Liver (tissue), 9 donors: ENCODE measurements around the gene CELF4. TPM values are rescaled to one million over a fixed set of nuclear protein-coding genes. Genes with fewer than 3 reads are reported as not detected.

Source experiments
- DNase-seq: peaks from one replicate; pipeline ENCODE4 v3.0.0-alpha.2; 2017; ENCODE audit warnings: low spot score
- H3K27ac ChIP-seq, 2 donors: one replicate each; pipeline ENCODE4 v1.7.0; 2013; ENCODE audit warnings: inconsistent platforms in 2 of 2, low read length in 2 of 2, control low read depth in 1 of 2, low read depth in 1 of 2, mild to moderate bottlenecking in 1 of 2
- H3K27me3 ChIP-seq, 4 donors: one replicate each; pipeline versions ENCODE4 v1.6.1 to v1.7.0; 2013; ENCODE audit warnings: low read length in 3 of 4, inconsistent platforms in 1 of 4, mild to moderate bottlenecking in 1 of 4, moderate library complexity in 1 of 4; ENCODE audit not compliant: control insufficient read depth in 4 of 4, insufficient read depth in 4 of 4
- H3K36me3 ChIP-seq, 4 donors: one replicate each; pipeline versions ENCODE4 v1.6.1 to v1.7.0; 2013; ENCODE audit warnings: low read length in 3 of 4, mild to moderate bottlenecking in 3 of 4, low read depth in 1 of 4, moderate library complexity in 1 of 4; ENCODE audit not compliant: control insufficient read depth in 4 of 4, insufficient read depth in 3 of 4
- H3K4me1 ChIP-seq, 4 donors: one replicate each; pipeline versions ENCODE4 v1.6.1 to v1.7.0; 2013; ENCODE audit warnings: low read length in 3 of 4, mild to moderate bottlenecking in 3 of 4, moderate library complexity in 1 of 4; ENCODE audit not compliant: control insufficient read depth in 4 of 4, insufficient read depth in 4 of 4
- H3K4me3 ChIP-seq, 3 donors: one replicate each; pipeline versions ENCODE4 v1.6.1 to v1.7.0; 2013; ENCODE audit warnings: low read length in 3 of 3, control low read depth in 1 of 3, low read depth in 1 of 3, mild to moderate bottlenecking in 1 of 3
- H3K9ac ChIP-seq, 2 donors: one replicate each; pipeline ENCODE4 v1.7.0; 2013; ENCODE audit warnings: low read length in 2 of 2, mild to moderate bottlenecking in 2 of 2, moderate library complexity in 2 of 2, control low read depth in 1 of 2, low read depth in 1 of 2
- H3K9me3 ChIP-seq, 4 donors: one replicate each; pipeline versions ENCODE4 v1.6.1 to v1.7.0; 2013; ENCODE audit warnings: low read length in 3 of 4; ENCODE audit not compliant: control insufficient read depth in 4 of 4
- EGR1 ChIP-seq, 2 donors: IDR thresholded peaks; 2 replicates each; pipeline ENCODE4 v1.6.1; 2016 to 2018; ENCODE audit warnings: antibody characterized with exemption in 2 of 2, low read depth in 2 of 2
- FOXA1 ChIP-seq: IDR thresholded peaks from 2 replicates; pipeline ENCODE4 v1.6.1; 2016; ENCODE audit warnings: antibody characterized with exemption
- FOXA2 ChIP-seq: IDR thresholded peaks from 2 replicates; pipeline ENCODE4 v1.6.1; 2016; ENCODE audit warnings: antibody characterized with exemption
- GABPA ChIP-seq, 2 donors: IDR thresholded peaks in 1 of 2; conservative IDR thresholded peaks in 1 of 2; 2 replicates each; pipeline ENCODE4 v1.6.1; 2016; ENCODE audit warnings: antibody characterized with exemption in 2 of 2, mild to moderate bottlenecking in 1 of 2, moderate library complexity in 1 of 2
- HNF4A ChIP-seq, 2 donors: conservative IDR thresholded peaks; 2 replicates each; pipeline ENCODE4 v1.6.1; 2016; ENCODE audit warnings: antibody characterized with exemption in 2 of 2, mild to moderate bottlenecking in 2 of 2
- HNF4G ChIP-seq: IDR thresholded peaks from 2 replicates; pipeline ENCODE4 v1.6.1; 2016; ENCODE audit warnings: antibody characterized with exemption
- JUND ChIP-seq, 2 donors: IDR thresholded peaks; 2 replicates each; pipeline ENCODE4 v1.6.1; 2016; ENCODE audit warnings: antibody characterized with exemption in 2 of 2
- MAX ChIP-seq: IDR thresholded peaks from 2 replicates; pipeline ENCODE4 v1.6.1; 2016; ENCODE audit warnings: antibody characterized with exemption
- NR2F2 ChIP-seq: IDR thresholded peaks from 2 replicates; pipeline ENCODE4 v1.6.1; 2016; ENCODE audit warnings: antibody characterized with exemption
- RAD21 ChIP-seq, 2 donors: IDR thresholded peaks; 2 replicates each; pipeline ENCODE4 v1.6.1; 2016; ENCODE audit warnings: antibody characterized with exemption in 2 of 2, mild to moderate bottlenecking in 2 of 2
- REST ChIP-seq: IDR thresholded peaks from 2 replicates; pipeline ENCODE4 v1.6.1; 2016; ENCODE audit warnings: antibody characterized with exemption, mild to moderate bottlenecking
- RXRA ChIP-seq, 2 donors: IDR thresholded peaks; 2 replicates each; pipeline ENCODE4 v1.6.1; 2017 to 2018; ENCODE audit warnings: antibody characterized with exemption in 2 of 2, mild to moderate bottlenecking in 1 of 2
- SP1 ChIP-seq: IDR thresholded peaks from 2 replicates; pipeline ENCODE4 v1.6.1; 2018; ENCODE audit warnings: antibody characterized with exemption, mild to moderate bottlenecking
- TAF1 ChIP-seq: conservative IDR thresholded peaks from 2 replicates; pipeline ENCODE4 v1.6.1; 2016; ENCODE audit warnings: antibody characterized with exemption, mild to moderate bottlenecking
- ZBTB33 ChIP-seq: IDR thresholded peaks from 2 replicates; pipeline ENCODE4 v1.6.1; 2016; ENCODE audit warnings: antibody characterized with exemption
- WGBS: extraction: QIAGEN DNeasy Blood & Tissue Kit; methylation state at CpG from one replicate; pipeline ENCODE4 v1.1.7; 2013; 5-methylcytosine and 5-hydroxymethylcytosine counted together
- polyA plus RNA-seq, 2 donors: library from polyadenylated mRNA; stranded (reverse) in 1 of 2; unstranded in 1 of 2; fragments of 200-250 nt in 1 of 2; fragments of >200 nt in 1 of 2; fragmentation: Nextera tagmentation in 1 of 2; extraction: Ambion mirVana in 1 of 2; gene quantifications; one replicate each; pipeline versions ENCODE4 v1.2.1 to v1.2.3, GENCODE V29; 2013 to 2015
- total RNA-seq, 2 donors: library from RNA; depleted of rRNA; stranded (reverse); fragments of >200 nt; gene quantifications; one replicate each; pipeline ENCODE4 v1.2.3, GENCODE V29; 2014
- TF ChIP-seq, protein P1 (sequence below): IDR thresholded peaks from 2 replicates; pipeline ENCODE4 v1.6.1; 2016; ENCODE audit warnings: antibody characterized with exemption
- TF ChIP-seq, protein P2 (sequence below): fragments of 150-350 bp; IDR thresholded peaks from 2 replicates; pipeline ENCODE4 v1.5.1; 2017; ENCODE audit warnings: improper control_type of control experiment, low read depth, low read length; ENCODE audit not compliant: missing input control
- donor health status: healthy.
- donor health status: healthy.
- donor health status: healthy.
- donor health status: healthy.
- donor health status: healthy.

The CELF4 gene
- total and polyA plus RNA-seq, 4 donors, result 0.08 to 0.28 (median 0.21) TPM; not detected in 1

DNA sequence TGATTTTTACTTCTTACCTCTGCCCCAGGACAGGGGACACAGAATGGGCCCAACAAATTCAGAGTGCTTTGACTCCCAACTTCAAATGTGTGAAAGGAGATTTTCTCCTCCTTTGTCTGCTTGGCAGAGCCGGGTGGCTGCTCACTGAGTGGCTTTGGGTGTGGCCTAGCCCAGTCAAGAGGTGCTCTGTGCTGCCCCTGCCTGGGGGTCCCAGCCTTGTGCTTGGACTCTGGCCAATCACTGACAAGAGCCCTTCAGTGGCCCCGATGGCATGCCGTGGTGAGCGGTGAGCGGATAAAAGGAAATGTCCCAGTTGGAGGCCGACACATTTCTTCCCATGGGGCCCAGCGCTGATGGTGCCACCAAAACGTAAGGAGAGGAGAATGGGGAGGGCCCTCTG, 259.2 kb downstream of the CELF4 start:
- Histone ChIP-seq H3K36me3 (no peaks in the 10 kb centered on the region), H3K27me3 (no peaks in the 10 kb centered on the region), H3K4me1 (no peaks in the 10 kb centered on the region), H3K27ac (no peak overlapping the region), H3K4me3 (no peak overlapping the region), H3K9ac (no peak overlapping the region), H3K9me3 (no peaks in the 10 kb centered on the region)
- DNase-seq, result no peak
- WGBS, result 87% methylated on average over 8 of the region's 8 CpGs
- no peak for TF ChIP-seq EGR1 (IDR thresholded peaks at IDR 0.05; ENCODE audit: low read depth in 2 of 2)

GRCh38 chr18:37305066-37305465, 260.5 kb downstream of the CELF4 start:
- H3K36me3 ChIP-seq, result no peaks in the 10 kb centered on the region
- no peak for TF ChIP-seq JUND (IDR thresholded peaks at IDR 0.05)
- no peak for TF ChIP-seq HNF4G
- no peak for TF ChIP-seq ZBTB33
- no peak for TF ChIP-seq FOXA1
- H3K4me1 ChIP-seq, result no peaks in the 10 kb centered on the region
- H3K27ac ChIP-seq, result no peak overlapping the region
- H3K4me3 ChIP-seq, result no peak overlapping the region
- DNase-seq, result no peak
- no peaks in the 10 kb centered on the region for H3K9me3 ChIP-seq
- no peak overlapping the region for H3K9ac ChIP-seq
- no peaks in the 10 kb centered on the region for H3K27me3 ChIP-seq
- 85% methylated on average over 13 of the region's 13 CpGs for WGBS

DNA sequence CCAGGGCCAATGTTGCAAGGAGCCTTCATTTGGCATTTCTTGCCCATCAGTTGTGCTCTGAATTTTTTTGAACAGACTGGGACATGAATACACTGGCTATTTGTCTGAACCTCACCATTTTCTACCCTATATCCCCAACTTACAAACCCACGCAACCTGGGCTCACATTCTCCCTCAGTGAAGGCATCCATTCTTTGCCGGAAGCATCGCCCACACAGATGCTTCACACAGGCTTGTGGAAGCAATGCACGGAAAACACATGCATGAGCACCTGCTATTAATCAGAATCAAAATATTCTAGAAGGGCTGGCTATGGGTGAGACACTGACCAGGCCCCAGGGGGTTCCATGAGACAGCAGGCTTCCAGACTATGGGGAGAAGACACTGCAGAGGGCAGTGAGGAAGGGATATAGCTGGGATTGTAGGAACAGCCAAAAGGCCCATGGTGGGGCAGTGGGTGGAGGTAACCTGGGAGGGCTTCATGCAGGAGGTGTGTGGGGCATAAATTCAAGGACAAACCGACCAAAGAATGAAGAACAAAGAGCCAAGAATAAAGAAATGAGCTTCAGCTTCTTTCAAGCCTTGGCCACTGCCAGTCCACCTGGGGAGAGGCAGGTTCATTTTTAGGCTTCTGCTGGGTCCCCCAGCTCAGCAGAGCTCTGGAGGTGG, 261.5 kb downstream of the CELF4 start:
- H3K27ac ChIP-seq, result no peak overlapping the region
- DNase-seq, result no peak
- TF ChIP-seq RXRA (IDR thresholded peaks at IDR 0.05) (no peak), MAX (no peak), HNF4G (no peak), RAD21 (IDR thresholded peaks at IDR 0.05) (no peak), GABPA (IDR thresholded peaks at IDR 0.05 in 1 of 2, conservative IDR thresholded peaks at IDR 0.05 in 1 of 2) (no peak), NR2F2 (no peak), HNF4A (conservative IDR thresholded peaks at IDR 0.05) (no peak), FOXA1 (no peak), TAF1 (no peak), REST (no peak), EGR1 (IDR thresholded peaks at IDR 0.05; ENCODE audit: low read depth in 2 of 2) (no peak), SP1 (no peak), FOXA2 (no peak)
- TF ChIP-seq, protein P1, sequence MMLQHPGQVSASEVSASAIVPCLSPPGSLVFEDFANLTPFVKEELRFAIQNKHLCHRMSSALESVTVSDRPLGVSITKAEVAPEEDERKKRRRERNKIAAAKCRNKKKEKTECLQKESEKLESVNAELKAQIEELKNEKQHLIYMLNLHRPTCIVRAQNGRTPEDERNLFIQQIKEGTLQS, result no peak
- TF ChIP-seq, protein P2, sequence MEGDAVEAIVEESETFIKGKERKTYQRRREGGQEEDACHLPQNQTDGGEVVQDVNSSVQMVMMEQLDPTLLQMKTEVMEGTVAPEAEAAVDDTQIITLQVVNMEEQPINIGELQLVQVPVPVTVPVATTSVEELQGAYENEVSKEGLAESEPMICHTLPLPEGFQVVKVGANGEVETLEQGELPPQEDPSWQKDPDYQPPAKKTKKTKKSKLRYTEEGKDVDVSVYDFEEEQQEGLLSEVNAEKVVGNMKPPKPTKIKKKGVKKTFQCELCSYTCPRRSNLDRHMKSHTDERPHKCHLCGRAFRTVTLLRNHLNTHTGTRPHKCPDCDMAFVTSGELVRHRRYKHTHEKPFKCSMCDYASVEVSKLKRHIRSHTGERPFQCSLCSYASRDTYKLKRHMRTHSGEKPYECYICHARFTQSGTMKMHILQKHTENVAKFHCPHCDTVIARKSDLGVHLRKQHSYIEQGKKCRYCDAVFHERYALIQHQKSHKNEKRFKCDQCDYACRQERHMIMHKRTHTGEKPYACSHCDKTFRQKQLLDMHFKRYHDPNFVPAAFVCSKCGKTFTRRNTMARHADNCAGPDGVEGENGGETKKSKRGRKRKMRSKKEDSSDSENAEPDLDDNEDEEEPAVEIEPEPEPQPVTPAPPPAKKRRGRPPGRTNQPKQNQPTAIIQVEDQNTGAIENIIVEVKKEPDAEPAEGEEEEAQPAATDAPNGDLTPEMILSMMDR, result no peak
- peaks cover 0 to 7% (median 5%) of the 10 kb centered on the region in 4 donors for H3K4me1 ChIP-seq
- no peak overlapping the region for H3K4me3 ChIP-seq
- no peaks in the 10 kb centered on the region for H3K9me3 ChIP-seq
- no peaks in the 10 kb centered on the region for H3K36me3 ChIP-seq
- H3K27me3 ChIP-seq, result no peaks in the 10 kb centered on the region
- no peak overlapping the region for H3K9ac ChIP-seq
- 85% methylated on average over 5 of the region's 5 CpGs for WGBS
